Activated CD4-positive, alpha-beta memory T cell treated with anti-CD3 and anti-CD28 coated beads for 36 hours (primary cell): ENCODE measurements around the gene ROMO1. TPM values are rescaled to one million over a fixed set of nuclear protein-coding genes. Genes with fewer than 3 reads are reported as not detected.
"Not testable (repeated sequence)": the region's sequence is repeated elsewhere in the genome, so short reads cannot be mapped to it uniquely, and the experiment has no call there.

ENCODE experiments used
- CTCF ChIA-PET: fragments of 350-600 bp; sonication (Branson Sonifier 250); formaldehyde crosslinking; loops from one replicate; lab custom pipeline; 2021; ENCODE audit warnings: antibody characterized with exemption, inconsistent platforms; lab: Charles Lee
- POLR2A ChIA-PET: fragments of 350-600 bp; sonication (Branson Sonifier 250); formaldehyde crosslinking; loops from one replicate; lab custom pipeline; 2021; ENCODE audit warnings: antibody characterized with exemption; lab: Charles Lee
- DNase-seq: peaks from one replicate; pipeline ENCODE4 v3.0.0-alpha.2; 2020
- H3K27ac Mint-ChIP-seq: one replicate; pipeline ENCODE4 v1.8.0; 2021; ENCODE audit warnings: mixed read lengths
- H3K27me3 Mint-ChIP-seq: one replicate; pipeline ENCODE4 v1.8.0; 2021; ENCODE audit warnings: mixed read lengths
- H3K36me3 Mint-ChIP-seq: one replicate; pipeline ENCODE4 v1.8.0; 2021; ENCODE audit warnings: mixed read lengths
- H3K4me1 Mint-ChIP-seq: one replicate; pipeline ENCODE4 v1.8.0; 2021; ENCODE audit warnings: low read depth, mixed read lengths
- H3K4me3 Mint-ChIP-seq: one replicate; pipeline ENCODE4 v1.8.0; 2021; ENCODE audit warnings: mild to moderate bottlenecking, mixed read lengths
- H3K9me3 Mint-ChIP-seq: one replicate; pipeline ENCODE4 v1.8.0; 2021; ENCODE audit warnings: mixed read lengths
- intact Hi-C: fragments of 100-400 bp; cut with micrococcal nuclease; formaldehyde crosslinking; loops from one replicate; pipeline ENCODE4 v1.15.1; 2023
- total RNA-seq, 2 experiments: library from RNA; stranded (reverse); gene quantifications; one replicate each; pipeline ENCODE4 v1.2.3, GENCODE V29; 2021

The ROMO1 gene
- total RNA-seq, 2 experiments from 2014 or later = 141 to 142 TPM

DNA sequence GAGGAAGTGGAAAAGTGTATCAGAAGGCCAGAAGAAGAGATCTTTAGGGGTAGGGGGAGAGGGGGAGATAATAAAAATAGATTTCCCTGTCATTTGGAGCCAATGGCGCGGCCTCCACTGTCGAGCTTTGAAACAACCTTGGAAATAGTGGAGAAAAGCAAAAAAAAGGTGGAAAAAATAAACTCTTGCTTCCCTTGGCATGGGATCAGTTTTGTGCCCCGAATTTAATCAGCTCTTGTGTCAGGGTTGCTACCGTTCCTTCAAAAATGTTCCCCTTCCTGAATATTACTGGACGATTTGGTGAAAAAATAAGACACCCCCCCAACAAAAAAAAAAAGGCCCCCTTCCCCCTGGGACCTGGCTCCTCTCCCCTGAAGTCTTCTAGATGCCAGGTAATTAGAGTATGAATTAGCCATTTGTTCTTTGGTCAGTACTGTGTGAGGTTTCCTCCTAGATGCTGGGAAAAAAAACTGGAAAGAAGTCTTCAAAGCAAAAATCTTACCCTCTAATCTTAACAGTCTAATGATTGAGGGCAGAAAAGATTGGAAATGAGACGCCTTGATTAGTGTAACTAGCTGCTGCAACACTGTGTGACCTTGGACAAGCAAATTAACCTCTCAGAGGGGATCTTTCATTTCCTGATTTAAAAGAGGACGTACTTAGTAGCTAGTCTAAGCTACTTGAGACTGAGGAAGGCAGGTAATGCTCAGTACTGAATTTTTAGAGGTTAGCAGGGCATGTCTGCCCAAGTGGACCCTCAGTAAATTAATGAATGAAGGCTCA, 43.7 kb downstream of the ROMO1 start:
- peaks cover 37% of the 10 kb centered on the region for H3K4me1 Mint-ChIP-seq
- H3K27me3 Mint-ChIP-seq = peaks cover 2% of the 10 kb centered on the region
- ChIA-PET CTCF (interaction anchor here (0.7 to 3.5 kb wide), 12 partner anchors 25 to 295 kb away, joined by 3 to 23 read pairs (median 4); partner anchors contain the start of genes PHF20, SCAND1 and SPAG4), POLR2A (interaction anchor here (0.8 to 3.7 kb wide), 24 partner anchors 12 to 1065 kb away, joined by 3 to 154 read pairs (median 8); partner anchors contain the start of genes CEP250, CPNE1, NFS1 and PHF20)
- intact Hi-C loops = loop anchor here (1.0 to 5.0 kb wide), 7 partner anchors 28 to 288 kb away; partner anchors contain the start of genes CEP250 and SCAND1
- H3K36me3 Mint-ChIP-seq = peaks cover 38% of the 10 kb centered on the region
- H3K4me3 Mint-ChIP-seq = peak overlapping the region; percentile 96
- no peak for DNase-seq
- peak overlapping the region; percentile 98 for H3K27ac Mint-ChIP-seq
- H3K9me3 Mint-ChIP-seq = no peaks in the 10 kb centered on the region

- CTCF ChIA-PET = interaction anchor here (0.6 to 3.5 kb wide), 7 partner anchors 24 to 1635 kb away, joined by 3 to 23 read pairs (median 7); partner anchors contain the start of genes PHF20, SCAND1 and SPAG4
- H3K27ac Mint-ChIP-seq = peak overlapping the region; percentile 98
- POLR2A ChIA-PET = interaction anchor here (0.8 to 3.7 kb wide), 10 partner anchors 17 to 331 kb away, joined by 3 to 154 read pairs (median 8); partner anchors contain the start of genes CPNE1, PHF20, RBM12 and SCAND1
- peaks cover 2% of the 10 kb centered on the region for H3K27me3 Mint-ChIP-seq
- intact Hi-C loops = loop anchor here (2.0 to 5.0 kb wide), 2 partner anchors 33 to 138 kb away; no protein-coding TSS in a partner anchor
- peak overlapping the region; percentile 96 for H3K4me3 Mint-ChIP-seq
- peak; percentile 45 for DNase-seq
- peaks cover 28% of the 10 kb centered on the region for H3K36me3 Mint-ChIP-seq
- peaks cover 27% of the 10 kb centered on the region for H3K4me1 Mint-ChIP-seq
- H3K9me3 Mint-ChIP-seq = no peaks in the 10 kb centered on the region
Measured at GRCh38 chr20:35743693-35744491, 44.7 kb downstream of the ROMO1 start.

GRCh38 chr20:35744492-35744841, 45.3 kb downstream of the ROMO1 start:
- Mint-ChIP-seq H3K36me3 (peaks cover 25% of the 10 kb centered on the region), H3K4me3 (peak overlapping the region; percentile 96), H3K4me1 (peaks cover 24% of the 10 kb centered on the region), H3K27ac (peak overlapping the region; percentile 98)
- intact Hi-C loops = loop anchor here (5.0 kb wide), 1 partner anchor 138 kb away; no protein-coding TSS in a partner anchor
- not testable (repeated sequence) for DNase-seq, H3K9me3 Mint-ChIP-seq, H3K27me3 Mint-ChIP-seq
- POLR2A ChIA-PET = interaction anchor here (1.3 to 3.7 kb wide), 4 partner anchors 26 to 290 kb away, joined by 8 to 154 read pairs (median 36); partner anchors contain the start of genes PHF20 and SCAND1
- CTCF ChIA-PET = interaction anchor here (0.7 to 3.5 kb wide), 4 partner anchors 24 to 1636 kb away, joined by 3 to 20 read pairs (median 13); partner anchors contain the start of gene PHF20

Other genes starting within 250 kb of the ROMO1 start
- gene CEP250, start 243.8 kb upstream of the ROMO1 start, total RNA-seq = 10 to 100 TPM; 47.2 to 60.8 TPM
- gene C20orf173, start 169.8 kb upstream of the ROMO1 start, total RNA-seq = not detected
- gene ERGIC3, start 157.3 kb upstream of the ROMO1 start, total RNA-seq = 100 to 1,000 TPM; 109 to 120 TPM
- 1 to 10 TPM; 7.5 to 9.4 TPM for gene SPAG4, start 83.6 kb upstream of the ROMO1 start, total RNA-seq
- 100 to 1,000 TPM; 242 to 253 TPM for gene CPNE1, start 34.5 kb upstream of the ROMO1 start, total RNA-seq
- 100 to 1,000 TPM; 110 to 114 TPM for gene RBM12, start 34.5 kb upstream of the ROMO1 start, total RNA-seq
- 10 to 100 TPM; 36.9 to 40.8 TPM for gene NFS1, start 53 bp upstream of the ROMO1 start, total RNA-seq
- 100 to 1,000 TPM; 243 to 259 TPM for gene RBM39, start 42.9 kb downstream of the ROMO1 start, total RNA-seq
- gene PHF20, start 72.6 kb downstream of the ROMO1 start, total RNA-seq = 10 to 100 TPM; 49.1 to 50.5 TPM